CD4-positive, alpha-beta T cell treated with Interleukin-6 for 4 hours (primary cell): ENCODE measurements around the gene FOXP1.
A peak's percentile ranks its signal among the peaks of the same experiment; 100 is the strongest.

Experiments used
- DNase-seq: peaks from one replicate; pipeline ENCODE4 v3.0.0-alpha.2; 2020; ENCODE audit warnings: mixed read lengths

Gene FOXP1

GRCh38 chr3:71088019-71088708, 495.4 kb downstream of the FOXP1 start:
- DNase-seq = no peak

- DNase-seq = peak; percentile 53
Observed at GRCh38 chr3:71087143-71088018, 496.1 kb downstream of the FOXP1 start.

- DNase-seq = no peak
Observed at GRCh38 chr3:71086777-71087142, 496.8 kb downstream of the FOXP1 start.

DNA sequence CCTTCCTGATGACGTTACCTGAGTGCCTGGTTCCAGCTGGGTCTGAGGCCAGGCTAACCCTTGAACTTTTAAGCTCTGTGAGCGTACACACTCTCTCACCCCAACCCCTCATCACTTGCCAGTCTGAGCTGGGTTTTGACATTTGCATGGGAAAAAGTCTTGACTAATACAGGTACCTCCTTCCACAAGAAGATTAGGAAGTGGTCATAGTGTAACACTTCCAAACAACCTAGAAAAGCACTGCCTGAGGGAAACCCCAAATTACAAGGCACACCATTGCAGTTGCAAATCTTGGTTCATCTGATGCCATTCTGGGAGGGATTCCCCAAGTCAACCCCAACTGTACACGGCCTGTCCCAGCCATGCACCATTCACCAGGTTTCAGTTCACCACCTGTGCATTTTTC, 499.8 kb downstream of the FOXP1 start:
- DNase-seq = no peak

- DNase-seq = no peak
Observed at GRCh38 chr3:71082833-71083232, 500.7 kb downstream of the FOXP1 start.

- no peak for DNase-seq
Observed at GRCh38 chr3:71080517-71081083, 502.9 kb downstream of the FOXP1 start.

DNA sequence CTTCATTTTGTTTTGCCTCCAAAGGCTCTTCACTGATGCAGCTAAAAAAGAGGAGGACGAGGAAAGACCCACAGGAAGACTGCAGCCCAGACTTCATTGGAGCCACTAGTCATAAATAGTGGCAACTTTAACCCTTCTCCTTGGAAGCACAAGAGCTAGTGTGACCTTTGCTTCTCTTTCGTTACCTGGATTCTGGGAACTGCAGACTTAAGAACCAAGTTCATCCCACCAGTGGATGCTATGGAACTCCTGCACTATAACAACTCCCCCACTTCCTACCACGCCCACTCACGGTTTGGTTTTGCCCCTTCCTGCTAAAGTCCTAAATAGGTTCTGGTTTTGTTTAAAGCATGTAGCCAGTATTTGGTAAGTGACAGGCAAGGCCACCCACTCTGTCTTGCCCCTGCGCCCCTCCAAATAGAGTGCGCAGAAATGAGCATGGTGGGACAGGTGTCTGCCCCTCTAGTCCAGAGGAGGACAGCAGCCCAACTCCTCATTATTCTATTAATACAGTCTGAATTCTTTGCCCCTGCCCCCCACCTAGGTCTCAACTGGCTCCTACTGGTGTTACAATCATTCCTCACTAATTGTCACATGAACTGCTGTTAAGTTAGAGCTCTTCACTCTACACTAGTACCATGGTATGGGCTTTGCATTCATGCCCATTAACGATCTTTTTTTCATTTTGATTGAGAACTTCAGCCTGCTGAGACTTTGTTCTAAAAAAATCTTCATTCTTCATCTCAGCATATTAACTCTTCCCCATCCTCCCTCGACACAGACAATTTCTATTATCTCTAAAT, 504.6 kb downstream of the FOXP1 start:
- peak; percentile 31 for DNase-seq

GRCh38 chr3:71078199-71078598, 505.3 kb downstream of the FOXP1 start:
- DNase-seq = no peak

- DNase-seq = no peak
Observed at GRCh38 chr3:71077070-71077469, 506.5 kb downstream of the FOXP1 start.

DNA sequence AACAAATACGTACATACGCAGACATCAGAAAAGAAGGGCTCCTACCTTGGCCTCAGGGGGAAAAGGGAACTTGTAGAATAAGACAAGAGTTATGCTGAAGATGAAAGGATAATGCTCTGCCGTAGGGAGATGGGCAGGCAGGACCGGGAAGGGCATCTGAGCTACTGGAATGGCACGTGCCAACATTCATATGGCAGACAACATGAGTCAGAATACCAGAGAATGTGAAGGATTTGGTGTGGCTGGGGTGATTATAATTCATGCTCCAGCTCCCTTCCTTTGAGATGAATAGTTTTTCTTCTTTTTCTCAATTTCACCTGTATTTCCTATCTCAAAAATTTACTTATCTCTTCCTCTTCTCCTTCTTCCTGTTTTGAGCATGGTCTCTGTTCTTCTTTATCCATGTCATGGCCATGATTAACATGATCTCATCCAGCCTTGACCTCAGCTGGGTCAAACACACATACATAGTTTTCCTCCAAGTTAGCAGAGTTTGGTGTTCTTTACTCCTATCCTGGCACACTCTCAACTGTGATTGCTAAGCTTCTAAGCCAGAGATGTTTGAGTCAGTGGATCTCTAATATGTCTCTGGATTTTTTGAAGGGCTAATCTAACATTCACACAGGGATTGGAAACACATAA, 507.0 kb downstream of the FOXP1 start:
- DNase-seq = no peak

- peak; percentile 20 for DNase-seq
Observed at GRCh38 chr3:71075494-71075893, 508.0 kb downstream of the FOXP1 start.

- DNase-seq = no peak
Observed at GRCh38 chr3:71074423-71074822, 509.1 kb downstream of the FOXP1 start.

DNA sequence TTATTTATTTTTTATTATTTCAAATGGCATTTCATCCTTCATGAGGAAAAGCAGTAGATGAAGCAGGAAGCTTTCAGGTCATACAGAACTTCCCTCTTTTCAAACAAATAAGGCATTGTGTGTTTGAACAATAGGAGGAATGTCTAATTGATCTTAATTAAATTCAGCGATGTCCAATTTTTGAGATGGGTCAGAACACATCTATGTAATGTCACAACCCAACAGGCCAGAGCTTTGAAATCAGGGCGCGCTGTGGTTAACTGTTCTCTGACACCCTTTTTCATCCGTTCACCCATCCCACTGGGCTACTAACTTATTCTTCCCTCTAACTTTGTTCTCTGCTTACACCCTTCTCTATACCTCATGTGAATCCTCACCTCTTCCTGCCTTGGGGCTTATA, 510.5 kb downstream of the FOXP1 start:
- no peak for DNase-seq

GRCh38 chr3:71072287-71072686, 511.2 kb downstream of the FOXP1 start:
- DNase-seq = no peak

GRCh38 chr3:71070497-71071463, 512.7 kb downstream of the FOXP1 start:
- DNase-seq = no peak

DNA sequence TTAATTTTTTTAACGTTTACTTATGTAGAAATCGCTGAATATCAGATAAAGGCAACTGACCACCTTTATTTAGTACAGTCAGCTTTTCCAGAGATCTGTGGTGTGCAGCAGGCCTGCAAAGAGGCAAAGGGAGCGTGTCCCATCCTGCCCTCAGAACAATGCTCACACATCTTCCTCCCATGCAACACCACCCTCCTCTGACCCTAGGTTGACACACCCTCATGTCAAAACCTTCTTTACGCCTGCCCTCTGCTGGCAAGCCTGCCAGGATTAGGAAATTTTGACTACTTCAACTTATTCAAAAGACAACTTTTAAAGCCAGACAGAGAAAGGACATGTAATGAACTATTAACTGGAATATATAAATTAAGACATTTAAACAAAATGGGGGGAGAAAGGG, 513.7 kb downstream of the FOXP1 start:
- DNase-seq = peak; percentile 81

- no peak for DNase-seq
Observed at GRCh38 chr3:71067977-71068654, 515.4 kb downstream of the FOXP1 start.

GRCh38 chr3:71066849-71067261, 516.7 kb downstream of the FOXP1 start:
- peak; percentile 67 for DNase-seq

- DNase-seq = peak; percentile 40
Observed at GRCh38 chr3:71066356-71066755, 517.2 kb downstream of the FOXP1 start.

DNA sequence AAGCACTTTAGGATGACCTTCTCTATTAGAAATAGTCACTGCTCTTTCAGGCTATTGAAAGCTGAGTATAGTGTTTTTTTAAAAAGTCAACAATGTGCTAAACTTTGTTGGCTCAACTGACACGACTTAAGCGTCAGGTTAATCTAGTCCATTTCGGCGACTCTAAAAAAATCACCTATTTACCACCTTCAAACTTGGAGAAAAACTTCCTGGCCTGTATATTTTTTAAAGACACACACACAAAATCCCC, 517.8 kb downstream of the FOXP1 start:
- no peak for DNase-seq
